RWPE2 (cell line): ENCODE data around the gene MCRIP1.

Experiments used
- ATAC-seq: fragments of 200-7000 bp; cut with Tn5 transposase; 3 replicates; pipeline ENCODE4 v1.9.1; 2021; ENCODE audit warnings: low read depth
- DNase-seq: peaks from one replicate; pipeline ENCODE4 v3.0.0-alpha.2; 2020; ENCODE audit warnings: low spot score
- H3K27ac ChIP-seq: fragments of 450-650 bp; 2 replicates; pipeline ENCODE4 v1.5.1; 2017; ENCODE audit warnings: mild to moderate bottlenecking; ENCODE audit not compliant: poor library complexity, severe bottlenecking
- H3K27me3 ChIP-seq: fragments of 250-450 bp; sonication (Bioruptor Pico); 2 replicates; pipeline ENCODE4 v1.5.1; 2021; ENCODE audit warnings: mild to moderate bottlenecking, moderate library complexity; ENCODE audit not compliant: insufficient read depth, poor library complexity, severe bottlenecking
- H3K36me3 ChIP-seq: fragments of 250-450 bp; sonication (Bioruptor Pico); 2 replicates; pipeline ENCODE4 v1.5.1; 2020; ENCODE audit warnings: low read depth, mild to moderate bottlenecking, moderate library complexity
- H3K4me1 ChIP-seq: fragments of 250-450 bp; sonication (Bioruptor Pico); 2 replicates; pipeline ENCODE4 v1.5.1; 2021; ENCODE audit warnings: mild to moderate bottlenecking, moderate library complexity; ENCODE audit not compliant: insufficient read depth, poor library complexity, severe bottlenecking
- H3K4me3 ChIP-seq: fragments of 250-450 bp; sonication (Bioruptor Pico); 2 replicates; pipeline ENCODE4 v1.5.1; 2021; ENCODE audit warnings: mild to moderate bottlenecking, moderate library complexity; ENCODE audit not compliant: severe bottlenecking
- H3K9me3 ChIP-seq: fragments of 250-450 bp; sonication (Bioruptor Pico); 2 replicates; pipeline ENCODE4 v1.5.1; 2021; ENCODE audit warnings: mild to moderate bottlenecking, moderate library complexity; ENCODE audit not compliant: severe bottlenecking
- CTCF ChIP-seq: fragments of 450-650 bp; IDR thresholded peaks from one replicate; pipeline ENCODE4 v1.5.1; 2017; ENCODE audit warnings: mild to moderate bottlenecking, moderate library complexity; ENCODE audit not compliant: poor library complexity, severe bottlenecking

MCRIP1 gene

GRCh38 chr17:81831957-81832607 lies 1.0 kb downstream of the MCRIP1 start:
- ATAC-seq = peak; percentile 7; the same call in 2 of the 3 replicates
- no peak for TF ChIP-seq CTCF

GRCh38 chr17:81831563-81831956 lies 1.5 kb downstream of the MCRIP1 start:
- Histone ChIP-seq H3K9me3 (no peaks in the 10 kb centered on the region), H3K4me1 (peaks cover 8% of the 10 kb centered on the region), H3K27ac (peak overlapping the region; percentile 71), H3K27me3 (no peaks in the 10 kb centered on the region), H3K4me3 (no peak overlapping the region), H3K36me3 (no peaks in the 10 kb centered on the region)
- TF ChIP-seq CTCF = no peak
- no peak for ATAC-seq
- no peak for DNase-seq

More at GRCh38 chr17:81831957-81832607, 1.0 kb downstream of the MCRIP1 start:
- Histone ChIP-seq H3K27me3 (no peaks in the 10 kb centered on the region), H3K36me3 (no peaks in the 10 kb centered on the region), H3K27ac (peak overlapping the region; percentile 71), H3K4me3 (peak overlapping the region; percentile 53), H3K4me1 (peaks cover 8% of the 10 kb centered on the region), H3K9me3 (no peaks in the 10 kb centered on the region)
- no peak for DNase-seq

- Histone ChIP-seq H3K36me3 (no peaks in the 10 kb centered on the region), H3K9me3 (no peaks in the 10 kb centered on the region), H3K4me1 (peaks cover 8% of the 10 kb centered on the region), H3K4me3 (no peak overlapping the region), H3K27me3 (no peaks in the 10 kb centered on the region), H3K27ac (no peak overlapping the region)
- DNase-seq (no peak), ATAC-seq (no peak)
- no peak for TF ChIP-seq CTCF
These were observed 3.2 kb downstream of the MCRIP1 start for GRCh38 chr17:81829858-81830257.

- ATAC-seq = no peak
- no peak for DNase-seq
- no peak for TF ChIP-seq CTCF
- no peaks in the 10 kb centered on the region for H3K9me3 ChIP-seq
- H3K4me3 ChIP-seq = no peak overlapping the region
- peaks cover 8% of the 10 kb centered on the region for H3K4me1 ChIP-seq
- H3K27ac ChIP-seq = no peak overlapping the region
- no peaks in the 10 kb centered on the region for H3K27me3 ChIP-seq
- H3K36me3 ChIP-seq = no peaks in the 10 kb centered on the region
These were observed 4.4 kb downstream of the MCRIP1 start for GRCh38 chr17:81828656-81829055.

GRCh38 chr17:81825841-81826466 lies 7.1 kb downstream of the MCRIP1 start:
- TF ChIP-seq CTCF = no peak
- no peak; the same call in 2 of the 3 replicates for ATAC-seq
- no peak for DNase-seq
- no peaks in the 10 kb centered on the region for H3K9me3 ChIP-seq
- no peaks in the 10 kb centered on the region for H3K4me1 ChIP-seq
- H3K27me3 ChIP-seq = no peaks in the 10 kb centered on the region
- H3K4me3 ChIP-seq = no peak overlapping the region
- no peak overlapping the region for H3K27ac ChIP-seq
- H3K36me3 ChIP-seq = no peaks in the 10 kb centered on the region
